Endothelial cell of umbilical vein (primary cell): ENCODE measurements around the gene SLC25A21. TPM values are rescaled to one million over a fixed set of nuclear protein-coding genes. Genes with fewer than 3 reads are reported as not detected.
"Not testable (repeated sequence)": the region's sequence is repeated elsewhere in the genome, so short reads cannot be mapped to it uniquely, and the experiment has no call there.

Experiments
- BruUV-seq: library from RNA; stranded (reverse); fragments of 400-500 nt; replicated peaks from 2 replicates; lab custom pipeline; 2021; lab: Mats Ljungman, UMichigan
- CTCF ChIA-PET: fragments of 300-600, 350-600 bp; sonication (Branson Sonifier 250); formaldehyde crosslinking; loops from one replicate; lab custom pipeline; 2021; ENCODE audit warnings: antibody characterized with exemption, inconsistent platforms; lab: Charles Lee
- POLR2A ChIA-PET: fragments of 300-600, 350-600 bp; sonication (Branson Sonifier 250); formaldehyde crosslinking; loops from one replicate; lab custom pipeline; 2021; ENCODE audit warnings: antibody characterized with exemption, inconsistent platforms; lab: Charles Lee
- DNase-seq: peaks from one replicate; pipeline ENCODE4 v3.0.0-alpha.2; 2011; ENCODE audit warnings: low read depth, low spot score
- FAIRE-seq: peaks from 2 replicates; lab custom pipeline; 2011; peaks lifted over from hg19 to GRCh38; lab: Jason Lieb, UNC
- H2AFZ ChIP-seq: 2 replicates; pipeline ENCODE4 v1.6.0; 2012; ENCODE audit warnings: low read depth, low read length, control low read depth, inconsistent platforms
- H3K27ac ChIP-seq: 2 replicates; pipeline ENCODE4 v1.5.1; 2011; ENCODE audit warnings: low read depth, mild to moderate bottlenecking, control low read depth, low read length, moderate library complexity; ENCODE audit not compliant: insufficient read depth
- H3K27me3 ChIP-seq, 2 experiments: 2 replicates each; pipeline versions ENCODE4 v1.6.0 to v1.6.1; 2011; ENCODE audit warnings: low read length in 2 of 2, mixed read lengths in 1 of 2; ENCODE audit not compliant: control insufficient read depth in 2 of 2, insufficient read depth in 2 of 2
- H3K36me3 ChIP-seq, 2 experiments: 2 replicates in 1 of 2; 3 replicates in 1 of 2; pipeline ENCODE4 v1.5.1; 2011; ENCODE audit warnings: low read length in 2 of 2, mild to moderate bottlenecking in 1 of 2, moderate library complexity in 1 of 2; ENCODE audit not compliant: control insufficient read depth in 2 of 2, insufficient read depth in 2 of 2; ENCODE audit errors: extremely low read depth in 1 of 2
- H3K4me1 ChIP-seq: 3 replicates; pipeline ENCODE4 v1.5.1; 2011; ENCODE audit warnings: mild to moderate bottlenecking, low read length; ENCODE audit not compliant: control insufficient read depth, insufficient read depth; ENCODE audit errors: extremely low read depth
- H3K4me2 ChIP-seq: 2 replicates; pipeline ENCODE4 v1.6.1; 2011; ENCODE audit warnings: low read length, control low read depth, mixed read lengths; ENCODE audit not compliant: insufficient read depth
- H3K4me3 ChIP-seq, 3 experiments: fragments of 200-600 bp in 1 of 3; sonication (generic), shearing (Covaris generic) in 1 of 3; replicated peaks in 1 of 3; 2 replicates each; pipeline ENCODE4 v1.5.1; 2011 to 2016; ENCODE audit warnings: control low read depth in 3 of 3, low read length in 3 of 3, mild to moderate bottlenecking in 2 of 3, inconsistent platforms in 1 of 3, low read depth in 1 of 3, moderate library complexity in 1 of 3; ENCODE audit not compliant: insufficient read depth in 1 of 3
- H3K79me2 ChIP-seq: 2 replicates; pipeline ENCODE4 v1.6.0; 2012; ENCODE audit warnings: low read length, inconsistent platforms; ENCODE audit not compliant: control insufficient read depth, insufficient read depth
- H3K9ac ChIP-seq: replicated peaks from 2 replicates; pipeline ENCODE3; 2011; ENCODE audit warnings: low read length, control low read depth; ENCODE audit not compliant: insufficient read depth; ENCODE audit errors: extremely low read depth
- H3K9me1 ChIP-seq: replicated peaks from 3 replicates; pipeline ENCODE4 v1.6.0; 2011; ENCODE audit warnings: mild to moderate bottlenecking, low read length; ENCODE audit not compliant: control insufficient read depth, insufficient read depth; ENCODE audit errors: extremely low read depth
- H3K9me3 ChIP-seq: replicated peaks from 2 replicates; pipeline ENCODE4 v1.5.1; 2012; ENCODE audit warnings: low read length, inconsistent platforms; ENCODE audit not compliant: control insufficient read depth, insufficient read depth
- H4K20me1 ChIP-seq: replicated peaks from 2 replicates; pipeline ENCODE3; 2011; ENCODE audit warnings: mild to moderate bottlenecking, low read length; ENCODE audit not compliant: control insufficient read depth, insufficient read depth; ENCODE audit errors: extremely low read depth
- EZH2 ChIP-seq: IDR thresholded peaks from 2 replicates; pipeline ENCODE4 v1.6.1; 2012; ENCODE audit warnings: borderline replicate concordance, low read depth, mild to moderate bottlenecking, moderate library complexity, low read length, inconsistent platforms; ENCODE audit not compliant: severe bottlenecking
- FOS ChIP-seq: IDR thresholded peaks from 2 replicates; pipeline ENCODE4 v1.6.1; 2011; ENCODE audit warnings: mild to moderate bottlenecking, low read length, moderate library complexity, borderline replicate concordance; ENCODE audit not compliant: insufficient read depth
- GATA2 ChIP-seq: IDR thresholded peaks from 2 replicates; pipeline ENCODE4 v1.7.0; 2011; ENCODE audit warnings: low read depth, mild to moderate bottlenecking, moderate library complexity, mixed read lengths, low read length; ENCODE audit not compliant: insufficient read length, insufficient read depth
- JUN ChIP-seq: IDR thresholded peaks from 2 replicates; pipeline ENCODE4 v1.6.1; 2011; ENCODE audit warnings: borderline replicate concordance, low read depth; ENCODE audit not compliant: insufficient read length, insufficient read depth
- MAX ChIP-seq: IDR thresholded peaks from 2 replicates; pipeline ENCODE4 v1.6.1; 2011; ENCODE audit not compliant: insufficient read depth, insufficient read length
- MYC ChIP-seq: IDR thresholded peaks from one replicate; pipeline ENCODE4 v1.6.1; 2011; ENCODE audit warnings: mild to moderate bottlenecking, low read depth, low read length
- POLR2A ChIP-seq: IDR thresholded peaks from 2 replicates; pipeline ENCODE4 v1.6.1; 2012; ENCODE audit warnings: low read depth, mild to moderate bottlenecking, control low read depth, low read length
- POLR2AphosphoS5 ChIP-seq: IDR thresholded peaks from 2 replicates; pipeline ENCODE4 v1.6.1; 2012; ENCODE audit warnings: low read depth, mild to moderate bottlenecking, control low read depth, low read length, moderate library complexity; ENCODE audit not compliant: insufficient read depth
- dilution Hi-C: fragments of 300-500 bp; cut with MboI; formaldehyde crosslinking; loops from one replicate; pipeline ENCODE4 v1.15.0; 2019; ENCODE audit warnings: low sequenced_read_pairs; ENCODE audit not compliant: extremely low pct_ligation_motif_present
- intact Hi-C: fragments of 100-400 bp; cut with micrococcal nuclease; formaldehyde crosslinking; loops from one replicate; pipeline ENCODE4 v1.10.0; 2022
- polyA plus RNA-seq, 4 experiments: library from polyadenylated mRNA; depleted of rRNA in 3 of 4; stranded (reverse) in 3 of 4; unstranded in 1 of 4; fragments of >200 nt; gene quantifications; 2 replicates each; pipeline versions ENCODE4 v1.2.1 to v1.2.3, GENCODE V29; 2011 to 2012; ENCODE audit warnings: missing spikeins in 1 of 4
- total RNA-seq: library from RNA; stranded (reverse); gene quantifications from 2 replicates; pipeline ENCODE4 v1.2.3, GENCODE V29; 2021
- TF ChIP-seq, protein P1 (sequence below), 2 donors: IDR thresholded peaks; 1 replicate in 1 of 2; 2 replicates in 1 of 2; pipeline ENCODE4 v1.5.1; 2011; ENCODE audit warnings: low read length in 2 of 2, mild to moderate bottlenecking in 2 of 2, moderate library complexity in 2 of 2, control low read depth in 1 of 2, inconsistent platforms in 1 of 2, low read depth in 1 of 2; ENCODE audit not compliant: insufficient read depth in 1 of 2; ENCODE audit errors: extremely low read depth in 1 of 2

The SLC25A21 gene
- total and polyA plus RNA-seq, 2 donors (not counting 3 experiments of a cell fraction or from before 2014, with no cell fraction given), result 0.98 to 1.4 TPM

- Histone ChIP-seq H3K4me1 (no peaks in the 10 kb centered on the region), H2AFZ (no peak overlapping the region), H3K9me3 (no peaks in the 10 kb centered on the region), H3K27ac (no peak overlapping the region), H4K20me1 (no peaks in the 10 kb centered on the region), H3K79me2 (no peaks in the 10 kb centered on the region), H3K27me3 (peaks cover 0 to 3% of the 10 kb centered on the region in 2 experiments), H3K9me1 (no peaks in the 10 kb centered on the region), H3K36me3 (no peaks in the 10 kb centered on the region), H3K4me2 (no peak overlapping the region), H3K4me3 (no peak overlapping the region), H3K9ac (no peak overlapping the region)
- TF ChIP-seq POLR2AphosphoS5, result no peak
- TF ChIP-seq, protein P1, sequence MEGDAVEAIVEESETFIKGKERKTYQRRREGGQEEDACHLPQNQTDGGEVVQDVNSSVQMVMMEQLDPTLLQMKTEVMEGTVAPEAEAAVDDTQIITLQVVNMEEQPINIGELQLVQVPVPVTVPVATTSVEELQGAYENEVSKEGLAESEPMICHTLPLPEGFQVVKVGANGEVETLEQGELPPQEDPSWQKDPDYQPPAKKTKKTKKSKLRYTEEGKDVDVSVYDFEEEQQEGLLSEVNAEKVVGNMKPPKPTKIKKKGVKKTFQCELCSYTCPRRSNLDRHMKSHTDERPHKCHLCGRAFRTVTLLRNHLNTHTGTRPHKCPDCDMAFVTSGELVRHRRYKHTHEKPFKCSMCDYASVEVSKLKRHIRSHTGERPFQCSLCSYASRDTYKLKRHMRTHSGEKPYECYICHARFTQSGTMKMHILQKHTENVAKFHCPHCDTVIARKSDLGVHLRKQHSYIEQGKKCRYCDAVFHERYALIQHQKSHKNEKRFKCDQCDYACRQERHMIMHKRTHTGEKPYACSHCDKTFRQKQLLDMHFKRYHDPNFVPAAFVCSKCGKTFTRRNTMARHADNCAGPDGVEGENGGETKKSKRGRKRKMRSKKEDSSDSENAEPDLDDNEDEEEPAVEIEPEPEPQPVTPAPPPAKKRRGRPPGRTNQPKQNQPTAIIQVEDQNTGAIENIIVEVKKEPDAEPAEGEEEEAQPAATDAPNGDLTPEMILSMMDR (IDR thresholded peaks at IDR 0.05; ENCODE audit: extremely low read depth in 1 of 2, insufficient read depth in 1 of 2, low read depth in 1 of 2, low read length in 2 of 2), result no peak
- no peak for TF ChIP-seq JUN
- TF ChIP-seq MYC, result no peak
- TF ChIP-seq GATA2, result no peak
- no peak for TF ChIP-seq FOS
- TF ChIP-seq EZH2, result no peak
- TF ChIP-seq POLR2A, result no peak
- no peak for TF ChIP-seq MAX
- DNase-seq (no peak), FAIRE-seq (no peak)
- dilution Hi-C loops (no loop called here), intact Hi-C loops (no loop called here)
- CTCF ChIA-PET, result interaction anchor here (1.8 to 3.8 kb wide), 2 partner anchors 15 to 65 kb away, joined by 5 to 20 read pairs; no protein-coding TSS in a partner anchor
- POLR2A ChIA-PET, result no interaction called here
- BruUV-seq, result no TSS peak
Observed at GRCh38 chr14:37165794-37166193, 6.6 kb downstream of the SLC25A21 start.

- intact Hi-C loops, H3K4me3 ChIP-seq, H3K4me1 ChIP-seq, H4K20me1 ChIP-seq, CTCF ChIA-PET, H3K9ac ChIP-seq, H3K9me1 ChIP-seq, POLR2A ChIA-PET, DNase-seq, BruUV-seq, H3K79me2 ChIP-seq, H3K9me3 ChIP-seq, H3K27ac ChIP-seq, H3K4me2 ChIP-seq, dilution Hi-C loops, H2AFZ ChIP-seq, H3K36me3 ChIP-seq, FAIRE-seq: not testable (repeated sequence)
- H3K27me3 ChIP-seq, result peaks cover 4 to 13% of the 10 kb centered on the region in 2 experiments
Observed at GRCh38 chr14:37162307-37162706, 10.1 kb downstream of the SLC25A21 start.
